WI38 (cell line): ENCODE data around the gene ARHGAP44.

ENCODE experiments used
- H3K4me3 ChIP-seq: 2 replicates; pipeline ENCODE4 v1.5.1; 2011; ENCODE audit warnings: low read depth, mild to moderate bottlenecking, control low read depth, low read length
- TF ChIP-seq, protein P1 (sequence below): IDR thresholded peaks from 2 replicates; pipeline ENCODE4 v1.5.1; 2012; ENCODE audit warnings: low read depth, mild to moderate bottlenecking, control low read depth, low read length

The ARHGAP44 gene

GRCh38 chr17:13035420-13035819 is 246.1 kb downstream of the ARHGAP44 start:
- no peak overlapping the region for H3K4me3 ChIP-seq
- TF ChIP-seq, protein P1, sequence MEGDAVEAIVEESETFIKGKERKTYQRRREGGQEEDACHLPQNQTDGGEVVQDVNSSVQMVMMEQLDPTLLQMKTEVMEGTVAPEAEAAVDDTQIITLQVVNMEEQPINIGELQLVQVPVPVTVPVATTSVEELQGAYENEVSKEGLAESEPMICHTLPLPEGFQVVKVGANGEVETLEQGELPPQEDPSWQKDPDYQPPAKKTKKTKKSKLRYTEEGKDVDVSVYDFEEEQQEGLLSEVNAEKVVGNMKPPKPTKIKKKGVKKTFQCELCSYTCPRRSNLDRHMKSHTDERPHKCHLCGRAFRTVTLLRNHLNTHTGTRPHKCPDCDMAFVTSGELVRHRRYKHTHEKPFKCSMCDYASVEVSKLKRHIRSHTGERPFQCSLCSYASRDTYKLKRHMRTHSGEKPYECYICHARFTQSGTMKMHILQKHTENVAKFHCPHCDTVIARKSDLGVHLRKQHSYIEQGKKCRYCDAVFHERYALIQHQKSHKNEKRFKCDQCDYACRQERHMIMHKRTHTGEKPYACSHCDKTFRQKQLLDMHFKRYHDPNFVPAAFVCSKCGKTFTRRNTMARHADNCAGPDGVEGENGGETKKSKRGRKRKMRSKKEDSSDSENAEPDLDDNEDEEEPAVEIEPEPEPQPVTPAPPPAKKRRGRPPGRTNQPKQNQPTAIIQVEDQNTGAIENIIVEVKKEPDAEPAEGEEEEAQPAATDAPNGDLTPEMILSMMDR, result no peak

- H3K4me3 ChIP-seq, result no peak overlapping the region
- TF ChIP-seq, protein P1, result no peak
Measured at GRCh38 chr17:13036751-13037150, 247.5 kb downstream of the ARHGAP44 start.

- H3K4me3 ChIP-seq, result no peak overlapping the region
- TF ChIP-seq, protein P1, result no peak
Measured at GRCh38 chr17:13038931-13039665, 249.8 kb downstream of the ARHGAP44 start.
